Measurements from ENCODE around the gene BRSK2. TPM values are rescaled to one million over a fixed set of nuclear protein-coding genes. Genes with fewer than 3 reads are reported as not detected.

Gene BRSK2
- total and polyA plus RNA-seq, 2 of the 4 experiments (the other 2 are of a cell fraction): 0.18 to 0.62 TPM

- CTCF ChIA-PET: no interaction called here
Measured at GRCh38 chr11:1425439-1425838, 35.7 kb downstream of the BRSK2 start.

More at GRCh38 chr11:1425439-1425838, 35.7 kb downstream of the BRSK2 start:
- H3K27me3 ChIP-seq (ENCODE audit: control insufficient read depth, insufficient read depth, low read length): no peaks in the 10 kb centered on the region
- ATAC-seq (ENCODE audit: low read depth): no peak
- H3K9ac ChIP-seq (ENCODE audit: low read depth, low read length): no peak overlapping the region
- no peak overlapping the region for H3K4me2 ChIP-seq (ENCODE audit: low read depth, low read length)
- H3K4me1 ChIP-seq (ENCODE audit: control insufficient read depth, insufficient read depth, low read length): no peaks in the 10 kb centered on the region
- H3K36me3 ChIP-seq (ENCODE audit: control insufficient read depth, insufficient read depth, low read length): no peaks in the 10 kb centered on the region
- no peak overlapping the region for H3K18ac ChIP-seq (ENCODE audit: low read depth, low read length)
- 100% methylated on average over 1 of the region's 17 CpGs; no CpG with 5 or more reads in 1 of the 2 experiments for WGBS, 2 experiments (ENCODE audit: extremely low coverage in 2 of 2, insufficient read length in 1 of 2)
- BruUV-seq (replicated peaks): no TSS peak
- no peak overlapping the region for H3K23ac ChIP-seq (ENCODE audit: low read depth, low read length)
- no peaks in the 10 kb centered on the region for H3K9me1 ChIP-seq (ENCODE audit: insufficient read depth, low read length)
- no peak for DNase-seq
- in situ Hi-C loops (cut with MboI; ENCODE audit: low sequenced_read_pairs): no loop called here
- intact Hi-C loops (cut with micrococcal nuclease): no loop called here
- H3K56ac ChIP-seq (ENCODE audit: extremely low read depth, insufficient read depth, low read length): no peak overlapping the region
- H3K4me3 ChIP-seq (ENCODE audit: insufficient read depth, low read depth, low read length): no peak overlapping the region
- H3K27ac ChIP-seq (ENCODE audit: insufficient read depth, low read length): no peak overlapping the region
- H3K4ac ChIP-seq (ENCODE audit: low read depth, low read length): no peak overlapping the region
- no peak overlapping the region for H2AK9ac ChIP-seq (replicated peaks; ENCODE audit: low read depth, low read length, poor library complexity)
- no peak overlapping the region for H4K91ac ChIP-seq (ENCODE audit: insufficient read depth, low read depth, low read length)
- H2BK20ac ChIP-seq (ENCODE audit: low read depth, low read length): no peak overlapping the region
- H2BK15ac ChIP-seq (ENCODE audit: low read depth, low read length): no peak overlapping the region
- H4K20me1 ChIP-seq (ENCODE audit: insufficient read depth, low read length): no peaks in the 10 kb centered on the region
- no peak overlapping the region for H2AK5ac ChIP-seq (ENCODE audit: low read depth, low read length)
- POLR2A ChIA-PET (ENCODE audit: unreplicated experiment): no interaction called here
- no peak overlapping the region for H2AFZ ChIP-seq (replicated peaks; ENCODE audit: low read length, poor library complexity)
- TF ChIP-seq CHD1 (IDR thresholded peaks at IDR 0.05; ENCODE audit: low read depth, low read length): no peak
- no peak for TF ChIP-seq NFE2L2 (IDR thresholded peaks at IDR 0.05; ENCODE audit: low read depth, low read length)
- dilution Hi-C loops (cut with HindIII; ENCODE audit: low sequenced_read_pairs, unreplicated experiment): no loop called here
- H3K14ac ChIP-seq (replicated peaks; ENCODE audit: low read depth, low read length): no peak overlapping the region
- no peak overlapping the region for H2BK120ac ChIP-seq (ENCODE audit: low read depth, low read length)
- no peak overlapping the region for H4K8ac ChIP-seq (ENCODE audit: low read depth in 2 of 2, low read length in 2 of 2)
- no peak overlapping the region for H2BK5ac ChIP-seq (ENCODE audit: low read depth, low read length, poor library complexity, severe bottlenecking)
- H4K5ac ChIP-seq (ENCODE audit: low read depth, low read length): no peak overlapping the region
- H3K79me1 ChIP-seq (ENCODE audit: low read depth in 1 of 2, low read length in 2 of 2): no peaks in the 10 kb centered on the region
- no peaks in the 10 kb centered on the region for H3K9me3 ChIP-seq (ENCODE audit: control insufficient read depth, insufficient read depth, low read length)

Data from IMR-90 (cell line).